H1 (cell line): ENCODE data around the gene TLX1. TPM values are rescaled to one million over a fixed set of nuclear protein-coding genes. Genes with fewer than 3 reads are reported as not detected.

Experiments used
- HDAC6 ChIP-seq: IDR thresholded peaks from one replicate; pipeline ENCODE4 v1.7.1; 2012; ENCODE audit warnings: low read depth, mild to moderate bottlenecking, inconsistent platforms, low read length, moderate library complexity
- polyA plus RNA-seq, 7 experiments: library from polyadenylated mRNA; depleted of rRNA in 3 of 7; stranded (reverse) in 5 of 7; unstranded in 2 of 7; fragments of >200 nt in 5 of 7; fragments of 200-250 nt in 2 of 7; gene quantifications; 1 replicate in 5 of 7; 2 replicates in 1 of 7; 4 replicates in 1 of 7; pipeline versions ENCODE4 v1.2.1 to v1.2.3, GENCODE V29; 2011 to 2013; ENCODE audit warnings: missing spikeins in 2 of 7, mixed read lengths in 2 of 7
- total RNA-seq: library from RNA; stranded (reverse); fragmentation: NEBNext Ultra II Directional; extraction: Animal tissue kit (Norgen Biotek cat#: 25700); gene quantifications from 2 replicates; pipeline ENCODE4 v1.2.1, GENCODE V29; 2021
- TF ChIP-seq, protein P1 (sequence below): IDR thresholded peaks from 2 replicates; pipeline ENCODE4 v1.6.1; 2012; ENCODE audit warnings: low read length, inconsistent platforms

Gene TLX1
- total and polyA plus RNA-seq, 2 of the 8 experiments (the other 6 are each of a cell fraction or from before 2014, with no cell fraction given): not detected

DNA sequence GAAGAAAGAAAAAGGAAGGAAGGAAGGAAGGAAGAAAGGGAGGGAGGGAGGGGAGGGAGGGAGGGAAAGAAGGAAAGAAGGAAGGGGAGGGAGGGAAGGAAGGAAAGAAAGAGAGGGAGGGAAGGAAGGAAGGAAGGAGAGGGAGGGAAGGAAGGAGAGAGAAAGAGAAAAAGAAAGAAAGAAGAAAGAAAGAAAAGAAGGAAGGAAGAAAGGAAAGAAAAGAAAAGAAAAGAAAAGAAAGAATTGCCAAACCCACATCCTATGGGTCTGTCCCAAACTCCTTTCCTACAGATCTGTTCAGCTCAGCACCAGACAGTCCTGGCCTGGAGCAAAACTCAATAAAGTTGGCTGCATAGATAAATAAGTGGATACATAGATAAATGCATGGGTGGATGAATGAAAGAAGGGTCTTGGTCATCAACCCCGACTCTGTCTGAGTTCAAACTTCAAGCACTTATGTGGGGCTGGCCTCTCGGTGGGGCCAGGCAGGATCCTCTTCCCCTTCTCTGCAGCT is 17.2 kb upstream of the TLX1 start (continued):
- TF ChIP-seq, protein P1, sequence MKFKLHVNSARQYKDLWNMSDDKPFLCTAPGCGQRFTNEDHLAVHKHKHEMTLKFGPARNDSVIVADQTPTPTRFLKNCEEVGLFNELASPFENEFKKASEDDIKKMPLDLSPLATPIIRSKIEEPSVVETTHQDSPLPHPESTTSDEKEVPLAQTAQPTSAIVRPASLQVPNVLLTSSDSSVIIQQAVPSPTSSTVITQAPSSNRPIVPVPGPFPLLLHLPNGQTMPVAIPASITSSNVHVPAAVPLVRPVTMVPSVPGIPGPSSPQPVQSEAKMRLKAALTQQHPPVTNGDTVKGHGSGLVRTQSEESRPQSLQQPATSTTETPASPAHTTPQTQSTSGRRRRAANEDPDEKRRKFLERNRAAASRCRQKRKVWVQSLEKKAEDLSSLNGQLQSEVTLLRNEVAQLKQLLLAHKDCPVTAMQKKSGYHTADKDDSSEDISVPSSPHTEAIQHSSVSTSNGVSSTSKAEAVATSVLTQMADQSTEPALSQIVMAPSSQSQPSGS: no peak
- TF ChIP-seq HDAC6: no peak
